Activated CD8-positive, alpha-beta memory T cell treated with anti-CD3 and anti-CD28 coated beads for 36 hours (primary cell): ENCODE data around the gene PDILT. TPM values are rescaled to one million over a fixed set of nuclear protein-coding genes. Genes with fewer than 3 reads are reported as not detected.

Source experiments
- CTCF ChIA-PET: fragments of 350-600 bp; sonication (Branson Sonifier 250); formaldehyde crosslinking; loops from one replicate; lab custom pipeline; 2021; ENCODE audit warnings: antibody characterized with exemption; lab: Charles Lee
- POLR2A ChIA-PET: fragments of 350-600 bp; sonication (Branson Sonifier 250); formaldehyde crosslinking; loops from one replicate; lab custom pipeline; 2021; ENCODE audit warnings: antibody characterized with exemption; lab: Charles Lee
- total RNA-seq, 2 experiments: library from RNA; stranded (reverse); gene quantifications; one replicate each; pipeline ENCODE4 v1.2.3, GENCODE V29; 2021

Gene PDILT
- total RNA-seq, 2 experiments from 2014 or later = not detected

DNA sequence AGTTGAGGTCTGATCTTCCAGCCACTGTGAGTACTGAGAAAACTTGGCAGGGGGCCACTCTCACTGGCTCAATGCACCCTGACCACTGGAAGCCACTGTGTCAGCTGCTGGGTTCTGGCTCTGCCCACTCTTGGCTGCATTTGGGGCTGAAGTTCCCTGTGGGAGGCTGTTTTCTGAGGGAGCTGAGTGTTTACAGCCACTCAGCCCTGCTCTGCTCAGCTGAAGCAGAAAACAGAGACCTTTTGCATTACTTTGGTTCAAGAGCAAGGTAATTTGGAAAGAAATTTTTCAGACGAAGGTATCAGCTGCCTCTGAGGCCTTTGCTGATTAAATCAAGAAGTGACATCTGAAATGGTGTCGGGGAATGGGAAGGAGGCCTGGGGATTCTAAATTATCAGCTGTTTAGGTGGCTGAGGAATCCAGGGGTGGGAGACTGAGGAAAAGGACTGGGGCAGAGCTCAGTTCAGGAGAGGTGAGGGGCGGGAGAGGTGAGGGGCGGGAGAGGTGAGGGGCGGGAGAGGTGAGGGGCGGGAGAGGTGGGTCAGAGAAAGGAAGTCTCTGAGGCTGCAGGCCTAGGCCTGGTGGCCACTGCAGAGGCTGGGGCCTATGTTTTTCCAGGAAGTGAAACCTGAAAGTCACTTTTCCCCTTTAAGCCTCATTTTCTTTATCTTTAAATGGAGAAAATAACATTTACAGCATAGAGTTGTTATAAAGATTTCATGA is 5.0 kb upstream of the PDILT start, which contains the start of gene ACSM5:
Gene ACSM5, plus strand, starts transcription at position 137 of the 723 bp plus-strand sequence. CDS start 1,951 bp downstream, outside the sequence.
- ChIA-PET CTCF (no interaction called here), POLR2A (no interaction called here)

DNA sequence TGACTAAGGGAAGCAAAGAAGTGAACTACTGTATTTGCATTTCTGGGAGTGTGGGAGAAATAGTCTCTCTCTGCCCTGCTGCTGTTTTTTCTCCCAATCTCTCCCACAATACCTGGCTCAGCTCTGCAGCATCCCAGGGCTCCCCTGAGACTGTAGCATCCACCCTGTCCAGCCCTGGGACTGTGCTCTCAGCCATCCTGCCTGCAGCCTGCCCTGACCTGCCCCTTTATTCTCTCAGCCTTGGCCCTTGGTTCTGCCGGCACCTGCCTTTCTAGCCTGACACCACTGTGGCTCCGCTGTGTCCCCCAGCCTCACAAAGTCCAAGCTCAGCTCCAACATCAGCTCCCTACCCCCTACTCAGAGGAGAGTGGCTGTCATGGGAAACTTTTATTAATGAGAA is 1.9 kb downstream of the PDILT start:
- ChIA-PET POLR2A (no interaction called here), CTCF (no interaction called here)

DNA sequence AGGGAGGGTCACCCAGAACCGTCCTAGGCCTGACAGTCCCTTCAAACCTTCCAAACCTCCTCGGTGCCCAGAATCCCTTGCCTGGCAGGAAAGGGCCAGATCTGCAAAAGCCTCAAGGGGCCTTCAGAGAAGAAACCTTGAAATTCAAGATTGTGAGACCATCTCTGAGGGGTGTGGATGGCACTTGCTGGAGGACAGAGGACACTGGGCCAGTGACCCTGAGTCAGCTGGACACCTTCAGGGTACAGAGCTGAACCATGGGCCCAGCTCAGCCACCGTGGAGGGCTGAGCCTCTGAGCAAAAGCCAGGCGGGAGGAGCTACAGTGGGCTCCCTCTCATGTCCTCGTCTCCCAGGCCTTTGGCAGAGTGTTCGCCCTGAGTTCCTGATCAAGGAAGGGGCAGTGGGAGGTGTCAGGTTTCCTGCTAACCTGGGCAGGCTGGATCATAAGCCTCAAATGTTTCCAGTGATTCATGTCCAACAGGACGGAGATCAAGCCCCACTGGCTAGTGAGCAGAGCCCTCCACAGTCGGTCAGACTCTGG is 3.0 kb downstream of the PDILT start:
- ChIA-PET CTCF (no interaction called here), POLR2A (no interaction called here)

DNA sequence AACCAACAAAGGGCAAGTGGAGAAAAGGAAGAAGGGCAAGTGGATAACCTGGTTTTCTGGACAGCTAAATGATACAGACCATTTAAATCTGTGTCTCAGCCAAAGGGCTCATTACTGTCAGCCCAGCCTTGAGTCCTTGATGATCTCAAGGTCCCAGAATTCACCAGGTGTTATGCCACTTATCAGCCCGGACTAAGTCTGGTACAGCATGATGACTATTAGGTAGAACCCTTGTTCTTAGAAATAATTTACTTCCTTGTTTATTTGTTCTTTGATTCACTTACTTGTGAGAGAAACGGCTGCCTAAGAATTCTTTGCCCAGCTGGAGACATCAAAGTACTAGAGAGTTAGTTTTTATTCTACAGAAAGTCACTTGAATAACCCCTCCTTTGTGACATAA is 3.5 kb downstream of the PDILT start:
- POLR2A ChIA-PET = no interaction called here
- CTCF ChIA-PET = no interaction called here

DNA sequence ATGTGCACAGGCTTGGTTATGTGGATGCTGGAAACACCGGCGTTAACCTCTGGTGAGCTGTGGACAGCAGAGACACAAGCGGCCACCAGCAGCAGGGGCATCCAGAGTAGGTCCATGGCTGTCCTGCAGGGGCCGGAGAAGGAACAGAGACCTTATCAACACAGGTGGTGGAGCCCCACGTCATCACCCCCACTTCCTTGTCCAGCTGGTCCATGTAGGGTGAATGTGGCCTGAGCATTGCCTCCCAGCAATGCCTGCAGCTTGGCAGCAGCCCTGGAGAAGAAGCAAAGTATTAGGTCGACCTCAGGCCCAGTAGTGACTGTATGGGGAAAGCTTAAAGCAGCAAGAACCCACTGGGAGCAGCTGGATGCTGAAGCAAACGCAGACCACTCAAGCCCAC is 5.4 kb downstream of the PDILT start:
- CTCF ChIA-PET = no interaction called here

DNA sequence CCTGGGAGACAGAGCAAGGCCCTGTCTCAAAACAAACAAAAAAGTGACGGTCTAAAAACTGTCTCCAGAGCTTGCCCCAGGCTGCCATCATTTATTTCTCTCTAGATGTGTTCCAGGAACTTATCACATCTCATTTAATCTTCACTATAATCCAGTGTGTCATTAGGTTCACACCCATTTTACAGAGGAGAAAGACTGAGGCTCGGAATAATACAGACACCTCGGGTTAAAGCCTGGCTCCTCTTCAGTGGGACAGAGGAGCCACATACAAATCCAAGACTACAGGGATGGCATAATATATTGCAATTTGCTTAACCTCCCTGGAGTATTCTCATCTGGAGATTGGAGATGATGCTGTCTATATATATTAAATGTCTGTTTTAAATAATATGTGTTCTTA is 5.9 kb downstream of the PDILT start:
- POLR2A ChIA-PET = no interaction called here
- CTCF ChIA-PET = no interaction called here

More for the DNA sequence above, 5.4 kb downstream of the PDILT start:
- POLR2A ChIA-PET = no interaction called here

DNA sequence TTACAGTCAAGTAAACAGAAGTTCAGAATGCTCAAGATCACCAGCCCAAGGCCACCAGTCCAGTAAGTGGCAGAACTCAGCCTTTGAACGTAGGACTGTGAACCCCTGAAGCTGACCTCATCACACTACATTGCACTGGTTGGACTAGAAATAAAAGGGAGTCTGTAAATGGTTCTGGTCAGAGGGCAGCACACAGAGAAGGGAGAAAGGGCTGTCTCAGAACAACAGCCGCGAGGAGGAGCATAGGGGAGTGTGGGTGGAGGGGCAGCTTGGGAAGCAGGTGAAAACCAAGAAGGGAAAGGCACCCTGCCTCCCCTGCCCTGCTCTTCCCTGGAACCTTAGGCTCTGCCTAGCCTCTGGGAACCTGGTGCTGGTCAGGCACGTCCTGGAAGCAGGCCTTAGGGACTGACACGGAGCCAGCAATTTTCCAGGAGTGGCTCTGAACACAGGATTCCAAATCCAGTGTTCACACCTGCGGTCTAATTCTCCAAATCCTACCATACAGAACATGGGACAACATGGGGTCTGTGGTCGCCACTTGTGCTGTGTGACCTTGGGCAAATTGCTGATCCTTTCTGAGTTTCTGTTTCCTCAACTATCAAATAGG is 7.0 kb downstream of the PDILT start:
- CTCF ChIA-PET = no interaction called here
- POLR2A ChIA-PET = no interaction called here

DNA sequence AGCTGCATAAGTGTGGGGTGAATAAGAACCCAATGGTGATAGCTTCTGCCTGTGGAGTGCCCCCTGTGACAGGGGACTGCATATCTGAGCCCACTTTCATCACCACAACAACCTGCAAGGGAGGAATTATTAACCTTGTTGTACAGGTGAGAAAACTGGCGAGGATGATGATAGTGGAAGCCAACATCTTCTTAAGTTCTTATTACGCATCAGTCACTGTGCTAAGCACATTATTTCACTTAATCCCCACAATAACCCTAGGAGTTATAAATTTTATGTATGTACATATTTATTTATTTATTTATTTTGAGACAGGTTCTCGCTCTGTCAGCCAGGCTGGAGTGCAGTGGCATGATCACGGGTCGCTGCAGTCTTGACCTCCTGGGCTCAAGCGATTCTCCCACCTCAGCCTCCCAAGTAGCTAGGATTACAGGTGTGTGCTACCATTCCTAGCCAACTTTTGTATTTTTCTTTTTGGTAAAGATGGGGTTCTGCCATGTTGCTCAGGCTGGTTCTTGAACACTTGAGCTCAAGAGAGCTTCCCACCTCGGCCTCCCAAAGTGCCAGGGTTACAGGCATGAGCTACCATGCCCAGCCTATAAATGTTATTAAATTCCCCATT is 7.6 kb downstream of the PDILT start:
- POLR2A ChIA-PET = no interaction called here
- CTCF ChIA-PET = interaction anchor here (0.9 kb wide), 1 partner anchor 13 kb away, joined by 3 read pairs; no protein-coding TSS in a partner anchor

DNA sequence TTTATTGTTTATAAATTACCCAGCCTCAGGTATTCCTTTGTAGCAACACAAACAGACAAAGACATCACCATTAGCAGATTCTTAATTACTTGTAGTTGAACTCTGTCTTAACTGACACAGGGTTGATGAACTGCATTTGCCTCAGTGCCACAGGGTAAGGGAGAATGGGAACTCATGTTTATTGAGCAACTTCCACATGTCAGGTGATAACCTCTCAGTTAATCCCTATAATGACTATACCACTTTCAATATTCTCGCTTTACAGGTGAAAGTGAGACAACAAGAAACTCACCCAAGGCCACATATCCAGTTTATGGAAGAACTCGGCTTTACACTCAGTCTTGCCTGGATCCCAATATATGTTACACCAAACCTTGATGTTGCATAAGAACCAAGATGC is 8.6 kb downstream of the PDILT start:
- CTCF ChIA-PET = no interaction called here
- POLR2A ChIA-PET = no interaction called here

DNA sequence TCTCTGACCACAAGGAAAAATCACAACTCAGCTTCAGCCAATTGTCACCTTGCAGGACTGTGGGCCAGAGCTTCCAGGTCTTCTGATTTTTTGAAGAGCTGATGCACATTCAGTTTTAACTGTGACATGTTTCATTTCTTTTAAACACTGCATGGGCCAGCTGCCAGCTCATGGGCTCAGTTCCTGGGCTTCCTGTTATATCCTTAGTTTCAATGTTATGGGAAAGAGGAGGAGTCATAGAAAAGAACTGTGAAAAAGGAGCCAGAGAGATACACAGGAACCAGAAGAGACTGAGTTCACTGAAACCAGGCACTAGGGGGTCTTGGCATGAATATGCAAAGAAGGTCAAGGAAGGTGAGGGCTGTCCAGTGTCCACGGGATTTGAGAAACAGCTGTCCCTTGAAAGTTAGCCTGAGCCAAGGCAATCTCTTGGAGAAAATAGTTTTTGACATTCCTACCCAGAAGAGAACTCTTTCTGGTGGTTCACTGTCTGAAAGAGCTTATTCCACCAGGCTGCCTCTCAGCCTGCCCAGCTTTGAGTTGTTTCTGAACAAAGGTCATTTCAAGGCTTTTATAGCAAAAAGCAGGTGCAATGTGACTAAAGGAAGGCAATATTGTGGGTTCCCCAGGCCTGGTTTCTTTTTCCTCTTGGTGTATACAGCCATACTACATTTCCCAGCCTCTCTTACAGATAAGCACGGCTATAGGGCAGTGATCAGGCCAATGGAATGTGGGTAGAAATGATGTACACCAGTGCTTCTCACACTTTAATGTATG is 10.5 kb downstream of the PDILT start:
- CTCF ChIA-PET = interaction anchor here (1.3 kb wide), 1 partner anchor 9 kb away, joined by 3 read pairs; no protein-coding TSS in a partner anchor
- POLR2A ChIA-PET = interaction anchor here (0.7 kb wide), 1 partner anchor 16 kb away, joined by 3 read pairs; no protein-coding TSS in a partner anchor

DNA sequence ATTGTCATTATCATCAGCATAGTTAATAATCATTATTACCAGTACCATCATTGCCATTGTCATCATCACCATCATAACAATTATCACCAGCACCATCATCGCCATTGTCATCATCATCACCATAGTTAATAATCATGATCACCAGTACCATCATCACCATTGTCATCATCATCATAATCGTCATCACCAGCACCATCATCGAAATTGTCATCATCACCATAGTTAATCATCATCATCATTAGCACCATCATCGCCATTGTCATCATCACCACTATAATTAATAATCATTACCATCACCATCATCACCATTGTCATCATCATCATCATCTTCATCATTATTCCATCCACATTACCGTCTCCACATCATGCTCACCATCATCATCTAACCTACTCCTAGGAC is 13.5 kb downstream of the PDILT start:
- ChIA-PET CTCF (no interaction called here), POLR2A (no interaction called here)

DNA sequence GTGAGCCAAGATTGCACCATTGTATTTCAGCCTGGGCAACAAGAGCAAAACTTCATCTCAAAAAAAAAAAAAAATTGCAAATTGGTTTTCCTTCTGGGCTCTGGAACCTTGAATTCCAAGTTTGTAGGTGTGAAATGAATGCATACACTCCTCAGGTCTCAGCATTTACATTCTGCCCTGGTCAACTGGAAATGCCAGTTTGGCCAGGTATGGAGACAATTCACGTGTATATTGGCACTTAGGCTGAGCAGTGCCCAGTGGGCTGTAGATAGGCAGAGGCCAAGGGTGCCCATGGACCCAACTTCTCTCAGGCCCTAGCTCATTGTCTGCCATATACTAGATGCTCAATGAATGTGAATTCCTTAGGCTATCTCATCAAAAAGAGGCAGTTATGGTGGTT is 15.7 kb downstream of the PDILT start:
- ChIA-PET CTCF (no interaction called here), POLR2A (no interaction called here)

DNA sequence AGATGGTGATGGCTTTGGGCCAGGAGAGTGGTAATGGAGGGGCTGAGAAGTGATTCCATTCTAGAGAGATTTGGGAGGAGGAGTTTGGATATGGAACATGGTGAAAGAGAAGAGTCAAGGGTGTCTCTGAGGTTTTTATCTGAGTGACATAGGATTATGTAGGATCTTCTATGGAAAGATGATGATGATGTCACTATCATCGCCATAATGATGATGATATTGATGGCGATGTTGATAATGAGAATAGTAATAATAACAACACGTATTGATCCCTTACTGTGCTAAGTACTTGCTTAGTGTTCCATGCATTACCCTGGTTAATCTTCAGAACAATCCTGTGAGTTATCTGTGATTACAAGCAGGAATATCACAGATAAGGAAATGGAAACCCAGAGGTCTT is 16.6 kb downstream of the PDILT start:
- POLR2A ChIA-PET = no interaction called here
- CTCF ChIA-PET = interaction anchor here (1.7 kb wide), 1 partner anchor 481 kb away, joined by 5 read pairs; no protein-coding TSS in a partner anchor

DNA sequence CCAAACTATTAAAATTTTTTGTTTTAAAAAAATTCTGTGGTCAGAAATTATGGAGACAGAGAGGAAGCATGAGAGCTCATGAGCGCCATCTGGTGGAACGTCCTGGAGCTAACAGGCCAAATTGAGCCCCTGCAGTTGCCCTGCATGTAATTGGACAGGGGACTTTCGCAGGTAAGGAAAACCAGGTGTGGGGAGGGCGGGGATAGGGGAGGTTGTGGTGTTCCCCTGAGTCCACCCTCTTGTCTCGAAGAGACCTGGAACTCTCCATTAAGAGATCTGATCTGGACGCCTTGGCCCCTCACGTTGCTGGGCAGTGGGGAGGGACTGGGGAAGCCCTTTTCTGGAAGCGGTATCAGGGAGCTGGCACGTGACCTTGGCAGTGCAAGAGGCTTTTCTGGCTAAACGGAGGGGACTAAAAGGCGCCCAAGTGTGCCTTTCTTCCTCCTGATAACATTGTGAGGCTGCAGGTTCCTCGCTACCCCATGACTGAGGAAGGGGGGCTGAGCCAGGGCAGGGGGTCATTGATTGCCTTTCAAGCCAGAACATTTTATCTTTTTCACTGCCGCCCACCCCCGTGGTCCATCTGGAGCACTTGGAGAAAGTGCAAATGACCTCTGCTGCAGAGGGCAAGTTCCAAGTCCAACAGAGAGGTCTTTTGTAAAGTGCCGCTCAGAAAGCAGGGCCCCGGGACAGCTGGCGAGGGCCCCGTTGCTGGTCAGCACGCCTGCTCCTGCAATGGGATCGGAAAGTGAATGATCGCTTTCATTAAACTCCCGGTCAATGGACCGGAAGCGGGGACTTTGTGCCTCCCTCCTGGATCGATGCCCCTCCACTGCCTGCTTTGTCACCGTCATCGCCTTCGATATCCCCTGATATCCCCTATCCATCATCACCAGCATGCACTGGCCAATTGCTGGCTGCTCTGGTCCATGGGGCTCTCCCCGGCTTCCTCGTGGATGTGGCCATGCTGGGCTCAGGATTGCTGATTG is 18.4 kb downstream of the PDILT start:
- CTCF ChIA-PET = interaction anchor here (0.7 to 4.1 kb wide), 5 partner anchors 10 to 479 kb away, joined by 3 to 29 read pairs (median 5); no protein-coding TSS in a partner anchor

DNA sequence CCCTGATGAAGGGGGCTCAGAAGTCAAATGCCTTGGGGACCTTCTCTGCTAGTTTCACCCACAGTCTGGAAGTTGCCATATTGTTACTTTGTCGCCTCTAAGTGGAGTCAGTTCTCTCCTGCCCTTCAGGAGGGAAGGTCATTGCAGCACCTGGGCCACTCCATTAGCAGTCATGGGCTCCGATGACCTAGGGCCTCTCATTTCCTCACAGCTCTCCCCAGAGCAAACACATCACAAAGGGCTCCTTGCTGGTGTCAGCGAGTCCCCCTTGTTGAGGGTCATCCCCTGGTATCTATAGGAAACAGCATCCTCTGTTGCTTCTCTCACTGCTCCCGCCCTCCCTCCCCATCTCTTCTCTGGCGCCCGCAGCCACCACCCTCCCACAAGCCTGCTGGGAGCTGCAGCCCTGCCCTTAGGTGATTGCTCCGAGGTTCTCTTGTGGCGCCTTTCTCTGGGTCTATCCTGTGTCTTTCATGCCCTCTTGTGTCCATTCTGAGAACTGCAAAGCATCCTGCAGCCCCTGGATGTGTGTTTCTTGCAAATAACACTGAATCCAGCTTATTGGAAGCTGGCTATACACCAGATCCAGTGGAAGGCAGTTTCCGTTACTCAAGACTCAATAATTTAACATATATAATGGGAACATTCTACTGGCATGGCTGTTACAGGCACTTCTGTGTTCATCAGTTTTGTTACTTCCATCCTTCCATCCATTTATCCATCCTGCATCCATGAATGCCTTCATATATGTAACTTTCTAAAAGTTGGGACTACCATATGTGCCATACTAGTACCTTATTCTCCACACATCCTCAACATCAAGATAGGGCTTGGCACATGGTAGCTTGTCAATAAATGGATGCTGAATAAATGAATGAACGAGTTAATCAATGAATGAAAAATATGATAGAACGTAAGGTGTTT is 21.2 kb downstream of the PDILT start:
- ChIA-PET CTCF (interaction anchor here (0.6 to 4.1 kb wide), 4 partner anchors 13 to 479 kb away, joined by 3 to 29 read pairs (median 4); no protein-coding TSS in a partner anchor), POLR2A (no interaction called here)

More for the DNA sequence above, 18.4 kb downstream of the PDILT start:
- POLR2A ChIA-PET = no interaction called here

DNA sequence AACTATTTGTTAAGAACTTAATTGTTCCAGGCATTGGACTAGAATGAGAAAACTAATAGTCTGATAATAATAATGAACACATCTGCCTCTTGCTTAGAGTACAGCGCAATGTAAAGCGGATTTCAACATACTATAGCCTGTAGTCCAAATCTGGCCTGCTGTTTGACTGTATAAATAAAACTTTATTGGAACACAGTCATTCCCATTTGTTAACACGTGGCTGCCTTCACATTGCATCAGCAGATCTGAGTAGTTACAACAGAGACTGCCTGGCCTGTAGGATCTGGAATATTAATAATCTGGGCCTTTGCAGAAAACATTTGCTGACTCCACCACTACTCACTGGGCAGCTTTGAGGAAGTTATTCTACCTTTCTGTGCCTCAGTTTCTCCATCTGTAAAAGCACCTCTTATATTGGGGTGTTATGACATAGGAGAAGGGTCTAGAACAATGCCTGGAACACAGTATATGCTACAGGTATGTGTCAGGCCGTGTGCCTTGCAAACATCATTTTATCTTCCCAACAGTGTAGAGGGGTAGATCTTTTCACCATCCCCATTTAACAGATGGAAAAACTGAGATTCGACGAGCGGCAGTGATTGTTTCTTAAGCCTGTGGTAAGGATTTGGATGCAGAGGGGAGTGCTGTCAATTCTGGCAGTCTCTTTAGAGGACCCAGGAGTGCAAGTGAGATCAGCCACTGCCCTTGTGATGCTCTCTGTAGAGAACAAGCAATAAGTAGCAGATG is 22.2 kb downstream of the PDILT start:
- CTCF ChIA-PET = interaction anchor here (1.0 to 4.1 kb wide), 2 partner anchors 475 to 478 kb away, joined by 4 to 29 read pairs; no protein-coding TSS in a partner anchor
- POLR2A ChIA-PET = no interaction called here
